ENCODE data around the gene TACR2.

TACR2 gene

GRCh38 chr10:69418052-69418752 is 1.5 kb upstream of the TACR2 start:
- TF ChIP-seq, protein P1, sequence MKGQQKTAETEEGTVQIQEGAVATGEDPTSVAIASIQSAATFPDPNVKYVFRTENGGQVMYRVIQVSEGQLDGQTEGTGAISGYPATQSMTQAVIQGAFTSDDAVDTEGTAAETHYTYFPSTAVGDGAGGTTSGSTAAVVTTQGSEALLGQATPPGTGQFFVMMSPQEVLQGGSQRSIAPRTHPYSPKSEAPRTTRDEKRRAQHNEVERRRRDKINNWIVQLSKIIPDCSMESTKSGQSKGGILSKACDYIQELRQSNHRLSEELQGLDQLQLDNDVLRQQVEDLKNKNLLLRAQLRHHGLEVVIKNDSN (IDR thresholded peaks at IDR 0.05), result no peak
- TF ChIP-seq MAX (IDR thresholded peaks at IDR 0.05), result no peak
- TF ChIP-seq TEAD4 (IDR thresholded peaks at IDR 0.05), result no peak
- no peak for TF ChIP-seq FOXM1 (IDR thresholded peaks at IDR 0.05; ENCODE audit: borderline replicate concordance, low read depth)
- TF ChIP-seq CEBPB (IDR thresholded peaks at IDR 0.05), result no peak
- TF ChIP-seq YY1 (IDR thresholded peaks at IDR 0.05; ENCODE audit: low read depth), result no peak
- TF ChIP-seq, protein P2, sequence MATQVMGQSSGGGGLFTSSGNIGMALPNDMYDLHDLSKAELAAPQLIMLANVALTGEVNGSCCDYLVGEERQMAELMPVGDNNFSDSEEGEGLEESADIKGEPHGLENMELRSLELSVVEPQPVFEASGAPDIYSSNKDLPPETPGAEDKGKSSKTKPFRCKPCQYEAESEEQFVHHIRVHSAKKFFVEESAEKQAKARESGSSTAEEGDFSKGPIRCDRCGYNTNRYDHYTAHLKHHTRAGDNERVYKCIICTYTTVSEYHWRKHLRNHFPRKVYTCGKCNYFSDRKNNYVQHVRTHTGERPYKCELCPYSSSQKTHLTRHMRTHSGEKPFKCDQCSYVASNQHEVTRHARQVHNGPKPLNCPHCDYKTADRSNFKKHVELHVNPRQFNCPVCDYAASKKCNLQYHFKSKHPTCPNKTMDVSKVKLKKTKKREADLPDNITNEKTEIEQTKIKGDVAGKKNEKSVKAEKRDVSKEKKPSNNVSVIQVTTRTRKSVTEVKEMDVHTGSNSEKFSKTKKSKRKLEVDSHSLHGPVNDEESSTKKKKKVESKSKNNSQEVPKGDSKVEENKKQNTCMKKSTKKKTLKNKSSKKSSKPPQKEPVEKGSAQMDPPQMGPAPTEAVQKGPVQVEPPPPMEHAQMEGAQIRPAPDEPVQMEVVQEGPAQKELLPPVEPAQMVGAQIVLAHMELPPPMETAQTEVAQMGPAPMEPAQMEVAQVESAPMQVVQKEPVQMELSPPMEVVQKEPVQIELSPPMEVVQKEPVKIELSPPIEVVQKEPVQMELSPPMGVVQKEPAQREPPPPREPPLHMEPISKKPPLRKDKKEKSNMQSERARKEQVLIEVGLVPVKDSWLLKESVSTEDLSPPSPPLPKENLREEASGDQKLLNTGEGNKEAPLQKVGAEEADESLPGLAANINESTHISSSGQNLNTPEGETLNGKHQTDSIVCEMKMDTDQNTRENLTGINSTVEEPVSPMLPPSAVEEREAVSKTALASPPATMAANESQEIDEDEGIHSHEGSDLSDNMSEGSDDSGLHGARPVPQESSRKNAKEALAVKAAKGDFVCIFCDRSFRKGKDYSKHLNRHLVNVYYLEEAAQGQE (IDR thresholded peaks at IDR 0.05; ENCODE audit: low read depth), result no peak
- no peak for TF ChIP-seq NFIC (IDR thresholded peaks at IDR 0.05)
- no peak for TF ChIP-seq RAD21 (IDR thresholded peaks at IDR 0.05; ENCODE audit: low read depth)
- TF ChIP-seq TCF12 (IDR thresholded peaks at IDR 0.05; ENCODE audit: low read depth), result no peak

- TF ChIP-seq EGR1 (IDR thresholded peaks at IDR 0.05) (no peak), CEBPB (IDR thresholded peaks at IDR 0.05) (no peak), EP300 (IDR thresholded peaks at IDR 0.05; ENCODE audit: borderline replicate concordance) (no peak), MAX (IDR thresholded peaks at IDR 0.05) (no peak), TAF1 (IDR thresholded peaks at IDR 0.05; ENCODE audit: low read depth) (no peak), TCF12 (IDR thresholded peaks at IDR 0.05; ENCODE audit: low read depth) (no peak), YY1 (IDR thresholded peaks at IDR 0.05; ENCODE audit: low read depth) (no peak), TEAD4 (IDR thresholded peaks at IDR 0.05) (no peak), NFIC (IDR thresholded peaks at IDR 0.05) (no peak), RAD21 (IDR thresholded peaks at IDR 0.05; ENCODE audit: low read depth) (no peak), FOXM1 (IDR thresholded peaks at IDR 0.05; ENCODE audit: borderline replicate concordance, low read depth) (no peak), CREB1 (IDR thresholded peaks at IDR 0.05; ENCODE audit: low read depth) (no peak), ZBTB7A (IDR thresholded peaks at IDR 0.05; ENCODE audit: low read depth) (no peak)
- TF ChIP-seq, protein P1 (IDR thresholded peaks at IDR 0.05), result no peak
- TF ChIP-seq, protein P2 (IDR thresholded peaks at IDR 0.05; ENCODE audit: low read depth), result no peak
These were observed 824 bp upstream of the TACR2 start for GRCh38 chr10:69417542-69417941.

DNA sequence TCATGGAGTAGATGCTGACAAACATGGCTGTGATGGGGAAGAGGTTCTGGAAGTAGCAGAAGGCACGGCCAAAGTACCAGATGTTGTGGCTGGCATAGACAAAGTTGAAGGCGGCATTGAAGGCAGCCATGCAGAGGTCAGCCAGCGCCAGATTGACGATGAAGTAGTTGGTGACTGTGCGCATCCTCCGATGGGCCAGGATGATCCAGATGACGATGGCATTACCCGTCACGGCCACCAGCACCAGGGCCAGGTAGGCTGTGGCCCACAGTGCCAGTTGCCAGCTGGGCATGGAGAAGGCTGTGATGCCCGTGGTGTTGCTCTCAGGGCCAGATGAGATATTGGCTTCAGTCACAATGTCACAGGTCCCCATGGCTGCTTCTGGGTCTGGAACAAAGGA is 767 bp downstream of the TACR2 start:
- no peak for TF ChIP-seq CREB1 (IDR thresholded peaks at IDR 0.05; ENCODE audit: low read depth)
- TF ChIP-seq CEBPB (IDR thresholded peaks at IDR 0.05), result no peak
- TF ChIP-seq FOXM1 (IDR thresholded peaks at IDR 0.05; ENCODE audit: borderline replicate concordance, low read depth), result no peak
- no peak for TF ChIP-seq EGR1 (IDR thresholded peaks at IDR 0.05)
- TF ChIP-seq TEAD4 (IDR thresholded peaks at IDR 0.05), result no peak
- no peak for TF ChIP-seq EP300 (IDR thresholded peaks at IDR 0.05; ENCODE audit: borderline replicate concordance)
- no peak for TF ChIP-seq MAX (IDR thresholded peaks at IDR 0.05)
- TF ChIP-seq TCF12 (IDR thresholded peaks at IDR 0.05; ENCODE audit: low read depth), result no peak
- TF ChIP-seq RAD21 (IDR thresholded peaks at IDR 0.05; ENCODE audit: low read depth), result no peak
- no peak for TF ChIP-seq YY1 (IDR thresholded peaks at IDR 0.05; ENCODE audit: low read depth)
- TF ChIP-seq, protein P1 (IDR thresholded peaks at IDR 0.05), result no peak
- no peak for TF ChIP-seq NFIC (IDR thresholded peaks at IDR 0.05)
- TF ChIP-seq, protein P2 (IDR thresholded peaks at IDR 0.05; ENCODE audit: low read depth), result no peak
- no peak for TF ChIP-seq ZBTB7A (IDR thresholded peaks at IDR 0.05; ENCODE audit: low read depth)
- TF ChIP-seq TAF1 (IDR thresholded peaks at IDR 0.05; ENCODE audit: low read depth), result no peak
